ENCODE measurements around the gene C16orf46.

GRCh38 chr16:81076566-81077075, 417 bp downstream of the C16orf46 start:
- TF ChIP-seq CTCF (IDR thresholded peaks at IDR 0.05; ENCODE audit: low read length) = no peak
- no peak for TF ChIP-seq EZH2 (IDR thresholded peaks at IDR 0.05; ENCODE audit: borderline replicate concordance, low read length)

Data from OCI-LY1 (cell line).